Trophoblast cell (in vitro differentiated cells and primary cell): ENCODE measurements around the gene PAX9.

ENCODE experiments used
- DNase-seq, 2 donors: peaks; one replicate each; pipeline ENCODE4 v3.0.0-alpha.2; 2016
- H2AFZ ChIP-seq: 2 replicates; pipeline ENCODE4 v1.6.1; 2013; ENCODE audit warnings: low read length, moderate library complexity, mild to moderate bottlenecking; ENCODE audit not compliant: insufficient read depth, poor library complexity
- H2AK5ac ChIP-seq: 2 replicates; pipeline ENCODE4 v1.6.1; 2013; ENCODE audit warnings: mild to moderate bottlenecking, low read length
- H2BK120ac ChIP-seq: 2 replicates; pipeline ENCODE4 v1.6.1; 2013; ENCODE audit warnings: low read length, mild to moderate bottlenecking, moderate library complexity; ENCODE audit not compliant: insufficient read depth, poor library complexity
- H2BK12ac ChIP-seq: 2 replicates; pipeline ENCODE4 v1.6.1; 2013; ENCODE audit warnings: mild to moderate bottlenecking, low read length, moderate library complexity
- H2BK5ac ChIP-seq: 2 replicates; pipeline ENCODE4 v1.6.1; 2013; ENCODE audit warnings: low read length, low read depth, moderate library complexity, mild to moderate bottlenecking; ENCODE audit not compliant: poor library complexity
- H3K14ac ChIP-seq: 2 replicates; pipeline ENCODE4 v1.6.1; 2013; ENCODE audit warnings: mild to moderate bottlenecking, low read length
- H3K18ac ChIP-seq: 2 replicates; pipeline ENCODE4 v1.6.1; 2013; ENCODE audit warnings: mild to moderate bottlenecking, low read length
- H3K23ac ChIP-seq: 2 replicates; pipeline ENCODE4 v1.6.1; 2013; ENCODE audit warnings: low read length
- H3K27ac ChIP-seq: 2 replicates; pipeline ENCODE4 v1.5.1; 2013; ENCODE audit warnings: low read depth, mild to moderate bottlenecking, inconsistent platforms, low read length, moderate library complexity
- H3K27me3 ChIP-seq: 2 replicates; pipeline ENCODE4 v1.6.1; 2013; ENCODE audit warnings: inconsistent platforms, mild to moderate bottlenecking, low read length, moderate library complexity; ENCODE audit not compliant: insufficient read depth
- H3K36me3 ChIP-seq, 2 experiments: 1 replicate in 1 of 2; 2 replicates in 1 of 2; pipeline ENCODE4 v1.6.1; 2013; ENCODE audit warnings: low read length in 2 of 2, mild to moderate bottlenecking in 2 of 2, moderate library complexity in 1 of 2; ENCODE audit not compliant: insufficient read depth in 2 of 2, control insufficient read depth in 1 of 2
- H3K4ac ChIP-seq: 2 replicates; pipeline ENCODE4 v1.6.1; 2013; ENCODE audit warnings: low read depth, mild to moderate bottlenecking, low read length, moderate library complexity
- H3K4me1 ChIP-seq, 2 experiments: 1 replicate in 1 of 2; 2 replicates in 1 of 2; pipeline ENCODE4 v1.6.1; 2013; ENCODE audit warnings: low read length in 2 of 2, mild to moderate bottlenecking in 2 of 2, moderate library complexity in 1 of 2; ENCODE audit not compliant: insufficient read depth in 2 of 2, control insufficient read depth in 1 of 2
- H3K4me2 ChIP-seq: 2 replicates; pipeline ENCODE4 v1.6.1; 2013; ENCODE audit warnings: inconsistent platforms, mild to moderate bottlenecking, low read length, moderate library complexity
- H3K4me3 ChIP-seq: 2 replicates; pipeline ENCODE4 v1.5.1; 2013; ENCODE audit warnings: mild to moderate bottlenecking, low read depth, low read length, inconsistent platforms
- H3K79me1 ChIP-seq: one replicate; pipeline ENCODE4 v1.6.1; 2013; ENCODE audit warnings: low read length
- H3K79me2 ChIP-seq: 2 replicates; pipeline ENCODE4 v1.6.1; 2013; ENCODE audit warnings: low read length, mild to moderate bottlenecking; ENCODE audit not compliant: control insufficient read depth, insufficient read depth, poor library complexity
- H3K9ac ChIP-seq: 2 replicates; pipeline ENCODE4 v1.6.1; 2013; ENCODE audit warnings: mild to moderate bottlenecking, low read length
- H3K9me3 ChIP-seq: 2 replicates; pipeline ENCODE4 v1.6.1; 2013; ENCODE audit warnings: low read depth, mild to moderate bottlenecking, control low read depth, inconsistent platforms, low read length; ENCODE audit not compliant: insufficient read depth
- H4K12ac ChIP-seq: 2 replicates; pipeline ENCODE4 v1.6.1; 2013; ENCODE audit warnings: low read depth, mild to moderate bottlenecking, low read length, moderate library complexity
- H4K8ac ChIP-seq: 2 replicates; pipeline ENCODE4 v1.6.1; 2013; ENCODE audit warnings: low read depth, mild to moderate bottlenecking, low read length, moderate library complexity
- H4K91ac ChIP-seq: one replicate; pipeline ENCODE4 v1.6.1; 2013; ENCODE audit warnings: low read depth, mild to moderate bottlenecking, low read length, moderate library complexity
- WGBS: extraction: QIAGEN DNeasy Blood & Tissue Kit; methylation state at CpG from one replicate; pipeline ENCODE4 v1.1.7; 2013; ENCODE audit warnings: missing lambda C conversion rate; ENCODE audit not compliant: insufficient read length, insufficient coverage; ENCODE audit errors: extremely low coverage; 5-methylcytosine and 5-hydroxymethylcytosine counted together

Gene PAX9

GRCh38 chr14:36726128-36726527 lies 64.5 kb downstream of the PAX9 start:
- H3K4me1 ChIP-seq = peaks cover 4 to 5% of the 10 kb centered on the region in 2 experiments
- H3K9ac ChIP-seq = no peak overlapping the region
- no peak overlapping the region for H3K23ac ChIP-seq
- no peak overlapping the region for H3K4me2 ChIP-seq
- no peak overlapping the region for H2AFZ ChIP-seq
- DNase-seq = no peak
- no peak overlapping the region for H4K12ac ChIP-seq
- no peak overlapping the region for H2AK5ac ChIP-seq
- no peaks in the 10 kb centered on the region for H3K36me3 ChIP-seq
- no CpG with 5 or more reads among the region's 3 CpGs for WGBS
- no peaks in the 10 kb centered on the region for H3K79me2 ChIP-seq
- no peak overlapping the region for H2BK12ac ChIP-seq
- H2BK5ac ChIP-seq = no peak overlapping the region
- H4K91ac ChIP-seq = no peak overlapping the region
- H3K79me1 ChIP-seq = no peaks in the 10 kb centered on the region
- no peak overlapping the region for H3K4ac ChIP-seq
- no peak overlapping the region for H3K18ac ChIP-seq
- H3K27me3 ChIP-seq = no peaks in the 10 kb centered on the region
- H2BK120ac ChIP-seq = no peak overlapping the region
- H3K14ac ChIP-seq = no peak overlapping the region
- no peak overlapping the region for H3K27ac ChIP-seq
- no peak overlapping the region for H3K4me3 ChIP-seq
- H4K8ac ChIP-seq = no peak overlapping the region
- no peaks in the 10 kb centered on the region for H3K9me3 ChIP-seq
